Caco-2 (cell line): Measurements from ENCODE around the gene MXRA7. TPM values are rescaled to one million over a fixed set of nuclear protein-coding genes. Genes with fewer than 3 reads are reported as not detected.
A peak's percentile ranks its signal among the peaks of the same experiment; 100 is the strongest.

Source experiments
- BruUV-seq: library from RNA; stranded (reverse); fragments of 400-500 nt; replicated peaks from 2 replicates; lab custom pipeline; 2021; lab: Mats Ljungman, UMichigan
- CTCF ChIA-PET: fragments of 300-600 bp; sonication (Branson Sonifier 250); formaldehyde crosslinking; loops from one replicate; lab custom pipeline; 2022; ENCODE audit warnings: antibody characterized with exemption; lab: Charles Lee
- POLR2A ChIA-PET: fragments of 300-600 bp; sonication (Branson Sonifier 250); formaldehyde crosslinking; loops from one replicate; lab custom pipeline; 2022; ENCODE audit warnings: antibody characterized with exemption; lab: Charles Lee
- DNase-seq, 2 experiments: peaks; one replicate each; pipeline versions ENCODE4 v3.0.0 to v3.0.0-alpha.2; 2020 to 2022
- H3K27me3 ChIP-seq: replicated peaks from 2 replicates; pipeline ENCODE4 v1.6.0; 2011; ENCODE audit warnings: low read length; ENCODE audit not compliant: control insufficient read depth, insufficient read depth
- H3K36me3 ChIP-seq: 2 replicates; pipeline ENCODE4 v1.5.1; 2011; ENCODE audit warnings: low read length; ENCODE audit not compliant: control insufficient read depth, insufficient read depth
- H3K4me1 ChIP-seq: fragments of 250-450 bp; sonication (Bioruptor Pico); 2 replicates; pipeline ENCODE4 v1.5.1; 2020; ENCODE audit warnings: mild to moderate bottlenecking
- H3K4me3 ChIP-seq: 2 replicates; pipeline ENCODE4 v1.5.1; 2011; ENCODE audit warnings: low read depth, mild to moderate bottlenecking, control low read depth, low read length
- H3K9me3 ChIP-seq: fragments of 250-450 bp; sonication (Bioruptor Pico); 2 replicates; pipeline ENCODE4 v1.5.1; 2020; ENCODE audit warnings: mild to moderate bottlenecking, moderate library complexity
- H3K27ac Mint-ChIP-seq: one replicate; pipeline ENCODE4 v1.8.0; 2022; ENCODE audit warnings: mixed read lengths; ENCODE audit not compliant: unreplicated experiment
- H3K27me3 Mint-ChIP-seq: one replicate; pipeline ENCODE4 v1.8.0; 2022; ENCODE audit warnings: mixed read lengths; ENCODE audit not compliant: insufficient read depth, unreplicated experiment
- H3K36me3 Mint-ChIP-seq: one replicate; pipeline ENCODE4 v1.8.0; 2022; ENCODE audit warnings: mild to moderate bottlenecking, mixed read lengths; ENCODE audit not compliant: insufficient read depth, unreplicated experiment
- H3K4me1 Mint-ChIP-seq: one replicate; pipeline ENCODE4 v1.8.0; 2022; ENCODE audit warnings: low read depth, mixed read lengths; ENCODE audit not compliant: unreplicated experiment
- H3K4me3 Mint-ChIP-seq: one replicate; pipeline ENCODE4 v1.8.0; 2022; ENCODE audit warnings: mild to moderate bottlenecking, moderate library complexity, mixed read lengths; ENCODE audit not compliant: unreplicated experiment
- H3K9me3 Mint-ChIP-seq: one replicate; pipeline ENCODE4 v1.8.0; 2022; ENCODE audit warnings: mixed read lengths; ENCODE audit not compliant: unreplicated experiment
- CTCF ChIP-seq, 2 experiments: fragments of 200-600 bp in 1 of 2; IDR thresholded peaks; 1 replicate in 1 of 2; 2 replicates in 1 of 2; pipeline versions ENCODE4 v1.5.1 to v1.8.0; 2011 to 2022; ENCODE audit warnings: antibody characterized with exemption in 1 of 2, control low read depth in 1 of 2, inconsistent platforms in 1 of 2, low read depth in 1 of 2, low read length in 1 of 2, mild to moderate bottlenecking in 1 of 2, moderate library complexity in 1 of 2; ENCODE audit not compliant: insufficient read depth in 1 of 2, severe bottlenecking in 1 of 2, unreplicated experiment in 1 of 2
- intact Hi-C: fragments of 100-400 bp; cut with micrococcal nuclease; formaldehyde crosslinking; loops from one replicate; pipeline ENCODE4 v1.10.0; 2022; ENCODE audit not compliant: unreplicated experiment
- total RNA-seq: library from RNA; stranded (reverse); gene quantifications from 2 replicates; pipeline ENCODE4 v1.2.3, GENCODE V29; 2022

The MXRA7 gene
- total RNA-seq, 1 experiment from 2014 or later: 70.2 TPM

GRCh38 chr17:76675648-76676047 is 35.1 kb downstream of the MXRA7 start:
- Histone ChIP-seq H3K27me3 (no peaks in the 10 kb centered on the region), H3K4me1 (peaks cover 20% of the 10 kb centered on the region), H3K4me3 (no peak overlapping the region), H3K36me3 (no peaks in the 10 kb centered on the region), H3K9me3 (no peaks in the 10 kb centered on the region)
- Mint-ChIP-seq H3K36me3 (peaks cover 20% of the 10 kb centered on the region), H3K27ac (no peak overlapping the region), H3K4me1 (peaks cover 19% of the 10 kb centered on the region), H3K9me3 (no peaks in the 10 kb centered on the region), H3K4me3 (no peak overlapping the region), H3K27me3 (no peaks in the 10 kb centered on the region)
- DNase-seq: no peak
- ChIA-PET CTCF (interaction anchor here (0.7 kb wide), 1 partner anchor 626 kb away, joined by 4 read pairs; no protein-coding TSS in a partner anchor), POLR2A (no interaction called here)
- intact Hi-C loops: no loop called here
- no TSS peak for BruUV-seq
- no peak for TF ChIP-seq CTCF (IDR thresholded peaks at IDR 0.05; ENCODE audit: insufficient read depth in 1 of 2, low read depth in 1 of 2, low read length in 1 of 2, severe bottlenecking in 1 of 2, unreplicated experiment in 1 of 2)

DNA sequence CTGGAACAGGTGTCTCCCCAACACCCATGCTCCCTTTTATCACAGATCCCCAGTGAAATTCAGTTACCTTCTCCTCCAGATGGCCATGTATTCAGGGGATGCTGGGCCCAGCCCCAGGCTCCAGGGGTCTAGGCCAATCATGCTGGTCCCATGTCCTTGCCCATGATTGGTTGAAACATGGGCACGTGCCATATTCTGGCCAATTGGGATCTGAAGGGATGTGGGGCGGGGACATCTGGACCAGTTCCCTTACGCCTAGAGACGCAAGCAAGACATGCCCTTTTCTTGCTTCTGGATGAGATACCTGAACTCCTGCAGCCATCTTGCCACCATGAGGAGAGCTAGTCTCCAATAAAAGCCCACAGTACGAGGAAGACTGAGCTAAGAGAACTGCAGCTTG is 36.2 kb downstream of the MXRA7 start:
- no peak for DNase-seq
- peaks cover 17% of the 10 kb centered on the region for H3K36me3 Mint-ChIP-seq
- no peaks in the 10 kb centered on the region for H3K9me3 ChIP-seq
- peak overlapping the region; percentile 23 for H3K27ac Mint-ChIP-seq
- no peak overlapping the region for H3K4me3 ChIP-seq
- H3K4me1 Mint-ChIP-seq: peaks cover 27% of the 10 kb centered on the region
- H3K36me3 ChIP-seq: no peaks in the 10 kb centered on the region
- H3K9me3 Mint-ChIP-seq: no peaks in the 10 kb centered on the region
- POLR2A ChIA-PET: no interaction called here
- intact Hi-C loops: loop anchor here (5.0 kb wide), 1 partner anchor 38 kb away; the partner anchor contains the start of gene MXRA7
- H3K4me3 Mint-ChIP-seq: no peak overlapping the region
- CTCF ChIA-PET: no interaction called here
- H3K4me1 ChIP-seq: peaks cover 28% of the 10 kb centered on the region
- no peak for TF ChIP-seq CTCF (IDR thresholded peaks at IDR 0.05; ENCODE audit: insufficient read depth in 1 of 2, low read depth in 1 of 2, low read length in 1 of 2, severe bottlenecking in 1 of 2, unreplicated experiment in 1 of 2)
- H3K27me3 ChIP-seq: no peaks in the 10 kb centered on the region
- no TSS peak for BruUV-seq
- no peaks in the 10 kb centered on the region for H3K27me3 Mint-ChIP-seq

DNA sequence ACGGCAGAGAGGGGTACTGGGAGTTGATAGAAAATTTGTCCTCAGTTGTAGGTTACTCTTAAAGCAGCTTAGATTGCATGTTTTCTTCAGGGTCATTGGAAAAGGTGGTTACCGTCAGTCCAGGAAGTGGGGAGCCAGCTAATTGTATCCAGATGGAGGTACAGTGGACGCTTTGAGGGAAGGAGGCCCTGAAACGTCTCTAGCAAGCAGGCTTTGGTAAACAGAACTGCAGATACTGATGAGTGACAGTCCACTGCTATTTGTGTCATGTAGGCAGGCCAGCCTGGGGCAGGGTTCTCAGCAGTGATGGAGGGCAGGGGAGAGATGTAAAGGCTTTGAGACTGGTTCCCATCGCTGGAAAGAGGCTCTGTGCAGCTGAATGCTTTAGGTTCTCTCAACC is 37.0 kb downstream of the MXRA7 start:
- Mint-ChIP-seq H3K4me3 (no peak overlapping the region), H3K9me3 (no peaks in the 10 kb centered on the region), H3K36me3 (peaks cover 17% of the 10 kb centered on the region), H3K27ac (peak overlapping the region; percentile 94), H3K4me1 (peaks cover 27% of the 10 kb centered on the region), H3K27me3 (no peaks in the 10 kb centered on the region)
- TF ChIP-seq CTCF (IDR thresholded peaks at IDR 0.05; ENCODE audit: insufficient read depth in 1 of 2, low read depth in 1 of 2, low read length in 1 of 2, severe bottlenecking in 1 of 2, unreplicated experiment in 1 of 2): no peak
- Histone ChIP-seq H3K4me3 (no peak overlapping the region), H3K36me3 (no peaks in the 10 kb centered on the region), H3K4me1 (peaks cover 28% of the 10 kb centered on the region), H3K9me3 (no peaks in the 10 kb centered on the region), H3K27me3 (no peaks in the 10 kb centered on the region)
- CTCF ChIA-PET: no interaction called here
- BruUV-seq: no TSS peak
- POLR2A ChIA-PET: no interaction called here
- DNase-seq: no peak
- intact Hi-C loops: loop anchor here (5.0 kb wide), 1 partner anchor 39 kb away; the partner anchor contains the start of gene MXRA7
